Mesenchymal stem cell (in vitro differentiated cells and primary cell): ENCODE data around the gene TMEM150A.
A peak's percentile ranks its signal among the peaks of the same experiment; 100 is the strongest.

Experiments used
- DNase-seq: peaks from one replicate; pipeline ENCODE4 v3.0.0-alpha.2; 2013
- H2AFZ ChIP-seq: one replicate; pipeline ENCODE4 v1.6.1; 2013; ENCODE audit warnings: low read depth, mild to moderate bottlenecking, control low read depth, inconsistent platforms, low read length, moderate library complexity
- H2AK5ac ChIP-seq: 2 replicates; pipeline ENCODE4 v1.6.1; 2013; ENCODE audit warnings: low read length, moderate library complexity, mild to moderate bottlenecking, inconsistent platforms; ENCODE audit not compliant: severe bottlenecking
- H2BK120ac ChIP-seq: one replicate; pipeline ENCODE4 v1.6.1; 2013; ENCODE audit warnings: low read depth, mild to moderate bottlenecking, inconsistent platforms, low read length, moderate library complexity
- H2BK12ac ChIP-seq, 2 experiments: one replicate each; pipeline ENCODE4 v1.6.1; 2013; ENCODE audit warnings: inconsistent platforms in 2 of 2, low read length in 2 of 2, mild to moderate bottlenecking in 2 of 2, moderate library complexity in 2 of 2, control low read depth in 1 of 2
- H2BK15ac ChIP-seq: one replicate; pipeline ENCODE4 v1.6.1; 2013; ENCODE audit warnings: mild to moderate bottlenecking, low read depth, inconsistent platforms; ENCODE audit not compliant: poor library complexity, severe bottlenecking
- H2BK5ac ChIP-seq: 2 replicates; pipeline ENCODE4 v1.6.1; 2013; ENCODE audit warnings: low read depth, mild to moderate bottlenecking, low read length, control low read depth, inconsistent platforms; ENCODE audit not compliant: poor library complexity, severe bottlenecking
- H3K14ac ChIP-seq, 2 experiments: one replicate each; pipeline ENCODE4 v1.6.1; 2013; ENCODE audit warnings: inconsistent platforms in 2 of 2, low read length in 2 of 2, control low read depth in 1 of 2, mild to moderate bottlenecking in 1 of 2, moderate library complexity in 1 of 2
- H3K18ac ChIP-seq, 2 experiments: one replicate each; pipeline ENCODE4 v1.6.1; 2013; ENCODE audit warnings: inconsistent platforms in 2 of 2, low read length in 2 of 2, control low read depth in 1 of 2, low read depth in 1 of 2, mild to moderate bottlenecking in 1 of 2
- H3K23ac ChIP-seq, 2 experiments: one replicate each; pipeline ENCODE4 v1.6.1; 2013; ENCODE audit warnings: inconsistent platforms in 2 of 2, low read length in 2 of 2, mild to moderate bottlenecking in 2 of 2, moderate library complexity in 2 of 2, control low read depth in 1 of 2
- H3K27ac ChIP-seq: 2 replicates; pipeline ENCODE4 v1.5.1; 2013; ENCODE audit warnings: mild to moderate bottlenecking, moderate library complexity, low read length, control low read depth, inconsistent platforms; ENCODE audit not compliant: poor library complexity, severe bottlenecking
- H3K27me3 ChIP-seq, 2 experiments: 2 replicates each; pipeline versions ENCODE4 v1.6.1 to v1.7.0; 2013; ENCODE audit warnings: low read length in 2 of 2, mild to moderate bottlenecking in 2 of 2, moderate library complexity in 2 of 2, control low read depth in 1 of 2, inconsistent platforms in 1 of 2; ENCODE audit not compliant: control insufficient read depth in 1 of 2, insufficient read depth in 1 of 2
- H3K36me3 ChIP-seq, 2 experiments: 2 replicates each; pipeline versions ENCODE4 v1.6.1 to v1.7.0; 2013; ENCODE audit warnings: low read length in 2 of 2, control low read depth in 1 of 2, inconsistent platforms in 1 of 2, low read depth in 1 of 2, mild to moderate bottlenecking in 1 of 2; ENCODE audit not compliant: insufficient read depth in 2 of 2, control insufficient read depth in 1 of 2
- H3K4ac ChIP-seq, 2 experiments: one replicate each; pipeline ENCODE4 v1.6.1; 2013; ENCODE audit warnings: inconsistent platforms in 2 of 2, low read length in 2 of 2, mild to moderate bottlenecking in 2 of 2, moderate library complexity in 2 of 2, control low read depth in 1 of 2, low read depth in 1 of 2
- H3K4me1 ChIP-seq: 2 replicates; pipeline ENCODE4 v1.6.1; 2013; ENCODE audit warnings: low read depth, low read length, control low read depth; ENCODE audit not compliant: control insufficient read depth, insufficient read depth
- H3K4me2 ChIP-seq: 2 replicates; pipeline ENCODE4 v1.6.1; 2013; ENCODE audit warnings: low read length, mild to moderate bottlenecking, inconsistent platforms; ENCODE audit not compliant: poor library complexity, severe bottlenecking
- H3K4me3 ChIP-seq, 2 experiments: 2 replicates each; pipeline versions ENCODE4 v1.5.1 to v1.7.0; 2013; ENCODE audit warnings: low read length in 2 of 2, mild to moderate bottlenecking in 2 of 2, control low read depth in 1 of 2, low read depth in 1 of 2; ENCODE audit not compliant: insufficient read depth in 1 of 2
- H3K79me1 ChIP-seq: replicated peaks from 2 replicates; pipeline ENCODE4 v1.6.1; 2013; ENCODE audit warnings: mild to moderate bottlenecking, control low read depth, low read length, inconsistent platforms; ENCODE audit not compliant: poor library complexity, severe bottlenecking
- H3K9ac ChIP-seq: 2 replicates; pipeline ENCODE4 v1.7.0; 2013; ENCODE audit warnings: mild to moderate bottlenecking, low read length, moderate library complexity
- H3K9me3 ChIP-seq: 2 replicates; pipeline ENCODE4 v1.7.0; 2013; ENCODE audit warnings: mild to moderate bottlenecking, low read length; ENCODE audit not compliant: control insufficient read depth
- H4K8ac ChIP-seq: one replicate; pipeline ENCODE4 v1.6.1; 2013; ENCODE audit warnings: inconsistent platforms, mild to moderate bottlenecking, low read length, moderate library complexity
- H4K91ac ChIP-seq: one replicate; pipeline ENCODE4 v1.6.1; 2013; ENCODE audit warnings: mild to moderate bottlenecking, low read length, inconsistent platforms
- WGBS: methylation state at CpG from one replicate; pipeline ENCODE4 v1.1.7; 2013; ENCODE audit warnings: mixed read lengths; 5-methylcytosine and 5-hydroxymethylcytosine counted together

Gene TMEM150A

DNA sequence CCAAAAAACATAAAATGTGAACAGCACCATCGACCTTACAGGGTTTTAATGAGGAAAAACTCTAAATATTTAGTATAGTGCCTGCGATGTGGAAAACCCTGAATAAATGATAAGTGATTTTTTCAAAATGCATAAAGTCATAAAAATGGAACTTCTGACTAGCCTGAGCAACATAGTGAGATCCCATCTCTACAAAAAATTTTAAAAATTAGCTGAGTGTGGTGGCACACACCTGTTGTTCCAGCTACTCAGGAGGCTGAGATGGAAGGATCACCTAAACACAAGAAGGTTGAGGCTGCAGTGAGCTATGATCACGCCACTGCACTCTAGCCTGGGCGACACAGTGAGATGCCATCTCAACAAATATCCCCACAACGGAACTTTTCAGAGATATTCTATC is 45.4 kb downstream of the TMEM150A start:
- H3K23ac ChIP-seq = no peak overlapping the region

DNA sequence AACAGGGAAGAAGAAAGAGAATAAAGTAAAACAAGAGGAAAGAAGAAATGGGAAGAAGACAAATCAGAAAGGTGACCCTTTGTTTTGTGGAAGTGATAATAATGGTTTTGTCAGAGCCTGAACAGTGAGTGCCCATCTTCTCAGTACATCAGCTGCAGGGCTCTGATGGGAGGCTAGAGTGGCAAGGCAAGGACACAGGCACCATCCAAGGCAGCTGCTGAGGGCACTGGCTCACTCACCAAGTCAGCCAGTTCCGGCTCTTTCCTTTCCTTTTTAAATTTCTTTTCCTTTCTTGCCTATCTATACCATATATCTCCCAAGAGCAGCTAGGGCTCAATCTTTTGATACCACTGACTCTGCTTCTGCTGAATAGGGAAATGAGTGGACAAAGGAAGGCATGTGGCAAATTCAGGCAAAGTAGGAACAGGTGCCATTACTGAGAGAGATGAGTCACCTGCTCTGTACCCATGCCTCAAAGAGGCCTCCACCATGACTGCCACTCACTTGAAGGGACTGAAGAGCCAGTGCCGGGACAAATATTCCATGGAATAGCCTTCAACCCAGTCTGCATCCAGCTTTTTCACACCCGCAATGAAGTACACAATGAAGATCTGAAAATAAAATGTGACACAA is 47.4 kb downstream of the TMEM150A start:
- Histone ChIP-seq H3K23ac (no peak overlapping the region), H2AFZ (no peak overlapping the region), H4K8ac (no peak overlapping the region), H3K27ac (no peak overlapping the region), H3K36me3 (peaks cover 47 to 83% of the 10 kb centered on the region in 2 experiments), H4K91ac (no peak overlapping the region), H3K79me1 (peaks cover 28% of the 10 kb centered on the region), H2AK5ac (no peak overlapping the region), H3K4me3 (no peak overlapping the region), H3K9ac (no peak overlapping the region), H3K4ac (no peak overlapping the region), H2BK15ac (no peak overlapping the region), H3K14ac (no peak overlapping the region), H3K9me3 (no peaks in the 10 kb centered on the region), H3K4me2 (no peak overlapping the region), H2BK120ac (no peak overlapping the region), H2BK5ac (no peak overlapping the region), H3K18ac (no peak overlapping the region), H3K27me3 (no peaks in the 10 kb centered on the region), H2BK12ac (no peak overlapping the region), H3K4me1 (peaks cover 4% of the 10 kb centered on the region)
- no peak for DNase-seq
- WGBS = 100% methylated on average over 1 of the region's 3 CpGs

More for the DNA sequence above, 45.4 kb downstream of the TMEM150A start:
- Histone ChIP-seq H3K36me3 (peaks cover 37 to 63% of the 10 kb centered on the region in 2 experiments), H3K9me3 (no peaks in the 10 kb centered on the region), H3K4me3 (no peak overlapping the region), H4K8ac (no peak overlapping the region), H3K4ac (no peak overlapping the region), H2AFZ (no peak overlapping the region), H3K27ac (no peak overlapping the region), H3K14ac (no peak overlapping the region), H3K27me3 (no peaks in the 10 kb centered on the region), H2BK120ac (no peak overlapping the region), H3K79me1 (peaks cover 26% of the 10 kb centered on the region), H2BK15ac (no peak overlapping the region), H2BK12ac (no peak overlapping the region), H3K9ac (no peak overlapping the region), H3K4me1 (peaks cover 6% of the 10 kb centered on the region), H3K4me2 (no peak overlapping the region), H2BK5ac (no peak overlapping the region), H4K91ac (no peak overlapping the region), H2AK5ac (no peak overlapping the region), H3K18ac (no peak overlapping the region)
- WGBS = 90% methylated on average over 4 of the region's 5 CpGs
- DNase-seq = no peak

DNA sequence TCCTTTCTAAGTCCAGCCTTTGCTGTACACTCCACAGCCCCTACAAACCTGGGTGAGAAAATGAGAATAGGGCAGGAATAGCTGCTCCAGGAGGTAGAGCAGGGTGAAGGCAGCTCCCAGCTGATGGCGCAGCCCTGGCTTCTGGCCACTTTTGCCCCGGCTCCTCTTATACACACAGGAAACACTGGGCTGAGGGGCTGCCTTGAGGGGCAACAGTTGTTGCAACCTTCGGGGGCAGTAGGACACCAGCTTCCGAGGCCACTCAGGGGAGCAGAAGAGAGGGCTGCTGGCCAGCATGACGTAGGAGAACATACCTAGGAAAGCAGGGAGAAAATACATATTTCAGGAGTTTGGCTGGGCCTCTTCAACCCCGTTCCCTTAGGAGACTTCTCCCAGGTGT is 49.3 kb downstream of the TMEM150A start:
- no peak overlapping the region for H3K27ac ChIP-seq
- H2BK15ac ChIP-seq = no peak overlapping the region
- H3K9ac ChIP-seq = no peak overlapping the region
- no peak overlapping the region for H4K91ac ChIP-seq
- no peak overlapping the region for H2BK5ac ChIP-seq
- H3K27me3 ChIP-seq = no peaks in the 10 kb centered on the region
- no peak overlapping the region for H2BK12ac ChIP-seq
- H3K23ac ChIP-seq = no peak overlapping the region
- peaks cover 8% of the 10 kb centered on the region for H3K4me1 ChIP-seq
- no peak overlapping the region for H2AK5ac ChIP-seq
- H3K36me3 ChIP-seq = peaks cover 40 to 81% of the 10 kb centered on the region in 2 experiments
- 84% methylated on average over 6 of the region's 6 CpGs for WGBS
- H2AFZ ChIP-seq = no peak overlapping the region
- no peak overlapping the region for H3K4me2 ChIP-seq
- no peak overlapping the region for H3K4me3 ChIP-seq
- H3K9me3 ChIP-seq = no peaks in the 10 kb centered on the region
- no peak overlapping the region for H2BK120ac ChIP-seq
- no peak overlapping the region for H4K8ac ChIP-seq
- no peak overlapping the region for H3K14ac ChIP-seq
- no peak overlapping the region for H3K18ac ChIP-seq
- DNase-seq = no peak
- peaks cover 20% of the 10 kb centered on the region for H3K79me1 ChIP-seq
- H3K4ac ChIP-seq = no peak overlapping the region

DNA sequence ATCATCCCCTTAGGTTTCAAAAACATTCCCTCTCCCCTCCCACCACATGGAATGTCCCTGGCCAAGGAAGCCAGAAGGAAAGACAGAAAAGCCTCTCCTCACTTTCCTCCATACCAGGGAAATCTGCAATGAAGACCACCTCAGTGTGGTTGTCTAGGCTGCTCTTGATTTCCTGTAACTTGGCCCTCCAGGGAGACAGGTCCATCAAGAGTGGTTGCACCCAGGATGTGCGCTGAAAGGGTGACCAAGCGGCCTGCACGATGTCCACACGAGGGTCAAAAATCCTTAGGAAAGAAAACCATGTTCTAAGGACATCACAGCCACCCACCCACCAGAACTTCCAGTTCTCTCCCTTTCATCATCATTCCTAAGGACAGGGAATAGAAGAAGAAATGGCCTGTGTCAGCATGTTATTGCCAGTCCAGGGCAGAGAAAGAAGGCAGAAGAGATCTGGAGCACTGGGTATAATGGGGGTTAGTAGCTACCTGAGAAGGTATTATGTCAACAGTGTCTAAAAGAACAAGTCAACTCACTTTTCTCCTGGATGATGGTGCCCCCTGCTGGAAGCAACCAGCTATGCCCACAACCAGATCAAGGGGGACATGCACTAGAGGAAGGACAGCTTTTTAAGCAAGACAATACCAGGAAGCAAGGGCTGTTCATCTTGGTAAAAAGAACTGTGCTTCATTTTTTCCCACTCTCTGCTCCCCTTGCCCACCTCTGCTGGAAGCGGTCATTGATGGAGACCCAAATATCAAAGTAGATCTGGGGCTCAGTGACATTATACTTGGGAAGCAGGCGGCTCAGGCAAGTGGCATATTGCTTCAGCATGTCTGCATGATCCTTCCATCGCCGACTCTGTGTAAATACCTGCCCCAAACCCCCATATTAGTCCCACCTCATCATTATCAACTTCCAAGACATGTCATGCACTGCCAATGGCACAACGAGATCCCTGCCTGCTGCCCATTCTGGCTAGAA is 50.5 kb downstream of the TMEM150A start:
- Histone ChIP-seq H3K23ac (no peak overlapping the region), H2BK12ac (no peak overlapping the region), H3K79me1 (peaks cover 19% of the 10 kb centered on the region), H3K14ac (no peak overlapping the region), H3K4ac (no peak overlapping the region), H2BK5ac (no peak overlapping the region), H3K18ac (no peak overlapping the region), H4K8ac (no peak overlapping the region), H3K27ac (no peak overlapping the region), H2BK120ac (no peak overlapping the region), H4K91ac (no peak overlapping the region), H3K9ac (peak overlapping the region; percentile 64), H3K4me3 (no peak overlapping the region), H2BK15ac (no peak overlapping the region), H3K4me2 (no peak overlapping the region), H3K4me1 (peaks cover 8% of the 10 kb centered on the region), H2AFZ (no peak overlapping the region), H3K27me3 (no peaks in the 10 kb centered on the region), H3K36me3 (peaks cover 43 to 74% of the 10 kb centered on the region in 2 experiments), H2AK5ac (peak overlapping the region; percentile 24), H3K9me3 (no peaks in the 10 kb centered on the region)
- WGBS = 74% methylated on average over 7 of the region's 9 CpGs
- DNase-seq = peak; percentile 77
